SK-N-SH (cell line): ENCODE data around the gene MAN1B1. TPM values are rescaled to one million over a fixed set of nuclear protein-coding genes. Genes with fewer than 3 reads are reported as not detected.

ENCODE experiments used
- CTCF ChIA-PET: fragments of 300-600, 350-600 bp; formaldehyde crosslinking; extraction: SDS; loops from one replicate; lab custom pipeline; 2021; lab: Yijun Ruan, JAX
- POLR2A ChIA-PET: fragments of 350-600 bp; sonication (Branson Sonifier 250); formaldehyde crosslinking; extraction: SDS; loops from one replicate; lab custom pipeline; 2020; ENCODE audit warnings: antibody characterized with exemption, inconsistent platforms; lab: Yijun Ruan, JAX
- DNase-seq: peaks from one replicate; pipeline ENCODE4 v3.0.0; 2012
- H2AFZ ChIP-seq: fragments of 200-600 bp; sonication (generic); 2 replicates; pipeline ENCODE4 v1.8.1; 2016; ENCODE audit warnings: antibody characterized with exemption, mild to moderate bottlenecking, low read depth
- H3F3A ChIP-seq: fragments of 200-600 bp; sonication (generic); replicated peaks from 2 replicates; pipeline ENCODE3; 2016; ENCODE audit warnings: antibody characterized with exemption, mild to moderate bottlenecking; ENCODE audit not compliant: insufficient read depth
- H3K27ac ChIP-seq, 2 experiments: fragments of 200-500 bp in 1 of 2; fragments of 200-600 bp in 1 of 2; sonication (Bioruptor generic) in 1 of 2; sonication (generic), shearing (Covaris generic) in 1 of 2; 2 replicates each; pipeline versions ENCODE4 v1.5.1 to v1.6.1; 2014 to 2016; ENCODE audit warnings: low read depth in 2 of 2, inconsistent platforms in 1 of 2, low read length in 1 of 2, mild to moderate bottlenecking in 1 of 2, mixed read lengths in 1 of 2
- H3K27me3 ChIP-seq: fragments of 200-600 bp; sonication (generic), shearing (Covaris generic); 2 replicates; pipeline ENCODE4 v1.6.1; 2016; ENCODE audit warnings: mixed run types; ENCODE audit not compliant: insufficient read depth
- H3K36me3 ChIP-seq, 2 experiments: fragments of 200-500 bp in 1 of 2; fragments of 200-600 bp in 1 of 2; sonication (Bioruptor generic) in 1 of 2; sonication (generic) in 1 of 2; replicated peaks in 1 of 2; 2 replicates each; pipeline versions ENCODE3 to v1.5.1; 2014 to 2016; ENCODE audit warnings: low read length in 1 of 2, mild to moderate bottlenecking in 1 of 2; ENCODE audit not compliant: insufficient read depth in 2 of 2, control insufficient read depth in 1 of 2
- H3K4me1 ChIP-seq, 2 experiments: fragments of 200-500 bp in 1 of 2; fragments of 200-600 bp in 1 of 2; sonication (Bioruptor generic) in 1 of 2; sonication (generic), shearing (Covaris generic) in 1 of 2; 2 replicates each; pipeline versions ENCODE4 v1.5.1 to v1.6.1; 2014 to 2016; ENCODE audit warnings: low read depth in 1 of 2, low read length in 1 of 2, mixed run types in 1 of 2; ENCODE audit not compliant: insufficient read depth in 2 of 2, control insufficient read depth in 1 of 2
- H3K4me2 ChIP-seq: fragments of 200-600 bp; sonication (generic), shearing (Covaris generic); 2 replicates; pipeline ENCODE4 v1.6.1; 2017; ENCODE audit warnings: mixed run types
- H3K4me3 ChIP-seq, 2 experiments: fragments of 200-500 bp in 1 of 2; fragments of 200-600 bp in 1 of 2; sonication (Bioruptor generic) in 1 of 2; sonication (generic), shearing (Covaris generic) in 1 of 2; 2 replicates each; pipeline versions ENCODE4 v1.5.1 to v1.8.1; 2014 to 2016; ENCODE audit warnings: low read depth in 2 of 2, inconsistent platforms in 1 of 2, low read length in 1 of 2, mild to moderate bottlenecking in 1 of 2, mixed read lengths in 1 of 2, moderate library complexity in 1 of 2
- H3K79me2 ChIP-seq: fragments of 200-600 bp; sonication (generic); 2 replicates; pipeline ENCODE4 v1.8.1; 2017; ENCODE audit warnings: mild to moderate bottlenecking; ENCODE audit not compliant: insufficient read depth
- H3K9ac ChIP-seq: fragments of 200-600 bp; sonication (generic); 2 replicates; pipeline ENCODE4 v1.6.1; 2017; ENCODE audit warnings: mixed run types
- H3K9me2 ChIP-seq: fragments of 200-600 bp; sonication (generic); 2 replicates; pipeline ENCODE4 v1.6.1; 2017; ENCODE audit warnings: mixed run types
- H3K9me3 ChIP-seq: fragments of 200-600 bp; sonication (generic); 2 replicates; pipeline ENCODE4 v1.6.1; 2017; ENCODE audit warnings: mixed run types, mild to moderate bottlenecking, moderate library complexity
- H4K20me1 ChIP-seq: fragments of 200-600 bp; sonication (generic); 2 replicates; pipeline ENCODE4 v1.6.1; 2017; ENCODE audit warnings: mild to moderate bottlenecking, mixed run types; ENCODE audit not compliant: insufficient read depth
- CHD2 ChIP-seq: fragments of 150-350 bp; IDR thresholded peaks from 2 replicates; pipeline ENCODE4 v1.6.1; 2018; ENCODE audit warnings: low read length; ENCODE audit not compliant: partially characterized antibody
- EP300 ChIP-seq, 2 experiments: IDR thresholded peaks; 2 replicates each; pipeline versions ENCODE4 v1.4.0 to v1.6.1; 2012; ENCODE audit warnings: borderline replicate concordance in 1 of 2, low read depth in 1 of 2, low read length in 1 of 2
- EZH2phosphoT487 ChIP-seq: fragments of 200-600 bp; sonication (generic); IDR thresholded peaks from 2 replicates; pipeline ENCODE4 v1.6.1; 2017; ENCODE audit warnings: low read depth, mixed run types, mild to moderate bottlenecking, antibody characterized with exemption, moderate library complexity, borderline replicate concordance
- FOXM1 ChIP-seq: IDR thresholded peaks from 2 replicates; pipeline ENCODE4 v1.4.0; 2012; ENCODE audit warnings: low read depth, mild to moderate bottlenecking
- GATA2 ChIP-seq: sonication (generic); formaldehyde crosslinking; IDR thresholded peaks from 2 replicates; pipeline ENCODE4 v1.5.0; 2020; ENCODE audit warnings: mild to moderate bottlenecking, missing genetic modification reagents
- MXI1 ChIP-seq: IDR thresholded peaks from 2 replicates; pipeline ENCODE4 v1.6.1; 2012; ENCODE audit warnings: mild to moderate bottlenecking, low read depth, low read length, improper control_type of control experiment
- RAD21 ChIP-seq: IDR thresholded peaks from 2 replicates; pipeline ENCODE4 v1.6.1; 2012; ENCODE audit warnings: mild to moderate bottlenecking, low read length
- RXRA ChIP-seq: IDR thresholded peaks from 2 replicates; pipeline ENCODE4 v1.4.0; 2012; ENCODE audit warnings: low read depth, mild to moderate bottlenecking, borderline replicate concordance
- SMC3 ChIP-seq: IDR thresholded peaks from 2 replicates; pipeline ENCODE4 v1.6.1; 2012; ENCODE audit warnings: low read depth, low read length, improper control_type of control experiment
- TAF1 ChIP-seq: IDR thresholded peaks from 2 replicates; pipeline ENCODE4 v1.6.1; 2012; ENCODE audit warnings: low read depth, mild to moderate bottlenecking, low read length, moderate library complexity, borderline replicate concordance
- TCF12 ChIP-seq: IDR thresholded peaks from 2 replicates; pipeline ENCODE4 v1.4.0; 2012
- WGBS: methylation state at CpG from one replicate; pipeline ENCODE4 v1.1.6; 2017; ENCODE audit warnings: low lambda C conversion rate; 5-methylcytosine and 5-hydroxymethylcytosine counted together
- polyA plus RNA-seq, 3 experiments: library from polyadenylated mRNA; depleted of rRNA; stranded (reverse); fragments of >200 nt; gene quantifications; 2 replicates each; pipeline ENCODE4 v1.2.3, GENCODE V29; 2012
- TF ChIP-seq, protein P1 (sequence below): fragments of 150-350 bp; IDR thresholded peaks from 2 replicates; pipeline ENCODE4 v1.6.1; 2016; ENCODE audit warnings: mild to moderate bottlenecking, low read depth, low read length
- TF ChIP-seq, protein P2 (sequence below): IDR thresholded peaks from 2 replicates; pipeline ENCODE4 v1.4.0; 2012; ENCODE audit warnings: low read depth, borderline replicate concordance
- TF ChIP-seq, protein P3 (sequence below): IDR thresholded peaks from 2 replicates; pipeline ENCODE4; 2012
- TF ChIP-seq, protein P4 (sequence below): IDR thresholded peaks from 2 replicates; pipeline ENCODE4 v1.4.0; 2012; ENCODE audit warnings: low read depth, borderline replicate concordance

MAN1B1 gene
- polyA plus RNA-seq, 1 of the 3 experiments (the other 2 are of a cell fraction) = 57.8 TPM

DNA sequence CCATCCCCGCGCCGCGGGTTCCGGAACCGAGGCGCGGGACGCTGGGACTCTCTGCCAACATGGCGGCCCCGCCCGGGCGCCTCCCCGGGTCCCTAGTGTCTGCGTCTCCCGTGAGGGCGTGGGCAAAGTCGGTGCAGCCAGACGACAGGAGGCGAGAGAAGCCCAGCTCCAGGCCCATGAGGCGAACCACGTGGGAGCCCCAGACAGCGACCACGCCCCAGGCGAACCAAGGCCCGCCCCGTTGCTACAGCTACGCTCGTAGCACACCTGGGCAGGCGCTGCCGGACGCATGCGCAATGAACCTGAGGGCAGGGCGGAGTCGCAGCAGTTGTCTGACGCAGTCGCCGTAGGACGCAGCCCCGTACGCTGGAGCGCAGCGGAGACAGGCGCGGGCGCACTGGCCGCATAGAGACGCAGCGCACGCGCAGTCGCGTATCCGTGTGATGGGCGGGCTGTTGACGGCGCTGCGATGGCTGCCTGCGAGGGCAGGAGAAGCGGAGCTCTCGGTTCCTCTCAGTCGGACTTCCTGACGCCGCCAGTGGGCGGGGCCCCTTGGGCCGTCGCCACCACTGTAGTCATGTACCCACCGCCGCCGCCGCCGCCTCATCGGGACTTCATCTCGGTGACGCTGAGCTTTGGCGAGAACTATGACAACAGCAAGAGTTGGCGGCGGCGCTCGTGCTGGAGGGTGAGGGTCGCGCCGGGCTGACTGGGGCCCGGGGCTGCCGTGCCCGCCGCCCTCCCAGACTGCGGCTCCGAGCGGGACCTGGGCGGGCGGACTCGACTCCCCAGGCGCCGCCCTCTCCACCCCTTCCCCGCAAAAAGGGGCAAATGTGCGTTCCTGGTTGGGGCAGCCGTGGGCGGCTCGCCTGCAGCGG lies at the start of gene MAN1B1 (continued):
- TF ChIP-seq, protein P1, sequence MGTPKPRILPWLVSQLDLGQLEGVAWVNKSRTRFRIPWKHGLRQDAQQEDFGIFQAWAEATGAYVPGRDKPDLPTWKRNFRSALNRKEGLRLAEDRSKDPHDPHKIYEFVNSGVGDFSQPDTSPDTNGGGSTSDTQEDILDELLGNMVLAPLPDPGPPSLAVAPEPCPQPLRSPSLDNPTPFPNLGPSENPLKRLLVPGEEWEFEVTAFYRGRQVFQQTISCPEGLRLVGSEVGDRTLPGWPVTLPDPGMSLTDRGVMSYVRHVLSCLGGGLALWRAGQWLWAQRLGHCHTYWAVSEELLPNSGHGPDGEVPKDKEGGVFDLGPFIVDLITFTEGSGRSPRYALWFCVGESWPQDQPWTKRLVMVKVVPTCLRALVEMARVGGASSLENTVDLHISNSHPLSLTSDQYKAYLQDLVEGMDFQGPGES = no peak
- peak; percentile 89 for TF ChIP-seq TAF1
- no peak for TF ChIP-seq EP300 (IDR thresholded peaks at IDR 0.05; ENCODE audit: borderline replicate concordance in 1 of 2, low read depth in 1 of 2, low read length in 1 of 2)
- no peak for TF ChIP-seq RAD21
- no peak for TF ChIP-seq GATA2 (CRISPR knock-in tag)
- no peak for TF ChIP-seq FOXM1
- TF ChIP-seq, protein P2, sequence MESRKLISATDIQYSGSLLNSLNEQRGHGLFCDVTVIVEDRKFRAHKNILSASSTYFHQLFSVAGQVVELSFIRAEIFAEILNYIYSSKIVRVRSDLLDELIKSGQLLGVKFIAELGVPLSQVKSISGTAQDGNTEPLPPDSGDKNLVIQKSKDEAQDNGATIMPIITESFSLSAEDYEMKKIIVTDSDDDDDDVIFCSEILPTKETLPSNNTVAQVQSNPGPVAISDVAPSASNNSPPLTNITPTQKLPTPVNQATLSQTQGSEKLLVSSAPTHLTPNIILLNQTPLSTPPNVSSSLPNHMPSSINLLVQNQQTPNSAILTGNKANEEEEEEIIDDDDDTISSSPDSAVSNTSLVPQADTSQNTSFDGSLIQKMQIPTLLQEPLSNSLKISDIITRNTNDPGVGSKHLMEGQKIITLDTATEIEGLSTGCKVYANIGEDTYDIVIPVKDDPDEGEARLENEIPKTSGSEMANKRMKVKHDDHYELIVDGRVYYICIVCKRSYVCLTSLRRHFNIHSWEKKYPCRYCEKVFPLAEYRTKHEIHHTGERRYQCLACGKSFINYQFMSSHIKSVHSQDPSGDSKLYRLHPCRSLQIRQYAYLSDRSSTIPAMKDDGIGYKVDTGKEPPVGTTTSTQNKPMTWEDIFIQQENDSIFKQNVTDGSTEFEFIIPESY = no peak
- TF ChIP-seq EZH2phosphoT487 = no peak
- TF ChIP-seq MXI1 = peak; percentile 100
- TF ChIP-seq CHD2 = no peak

DNA sequence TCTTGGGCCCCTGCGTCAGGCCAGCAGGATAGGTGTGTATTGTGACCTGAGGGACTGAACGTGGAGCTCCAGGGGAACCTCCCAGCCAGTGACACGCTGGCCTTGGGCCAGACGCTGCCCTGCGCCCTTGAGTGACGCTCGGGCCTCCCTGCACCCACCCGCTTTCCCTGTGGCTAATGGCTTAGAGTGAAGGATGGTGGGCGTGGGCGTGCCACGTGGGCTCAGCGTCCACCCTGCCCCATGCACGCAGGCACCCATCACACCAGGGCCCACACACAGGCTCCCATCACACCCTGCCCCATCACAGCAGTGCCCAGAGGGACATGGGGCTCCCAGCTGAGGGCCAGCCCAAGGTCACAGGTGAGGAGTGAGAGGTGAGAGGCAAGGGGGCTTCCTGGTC lies 49.8 kb upstream of the MAN1B1 start:
- H4K20me1 ChIP-seq = no peaks in the 10 kb centered on the region
- WGBS = 80% methylated on average over 2 of the region's 13 CpGs
- no peak for DNase-seq
- no peak overlapping the region for H3K4me3 ChIP-seq
- peaks cover 4% of the 10 kb centered on the region for H3F3A ChIP-seq
- H3K27ac ChIP-seq = no peak overlapping the region
- no peak overlapping the region for H3K9ac ChIP-seq
- POLR2A ChIA-PET = no interaction called here
- H3K36me3 ChIP-seq = peaks cover 0 to 19% of the 10 kb centered on the region in 2 experiments
- H3K4me1 ChIP-seq = peaks cover 0 to 19% of the 10 kb centered on the region in 2 experiments; a peak in 1 of 4 replicates
- TF ChIP-seq SMC3 = no peak
- no peak for TF ChIP-seq RAD21
- TF ChIP-seq EP300 (IDR thresholded peaks at IDR 0.05; ENCODE audit: borderline replicate concordance in 1 of 2, low read depth in 1 of 2, low read length in 1 of 2) = no peak
- TF ChIP-seq, protein P3, sequence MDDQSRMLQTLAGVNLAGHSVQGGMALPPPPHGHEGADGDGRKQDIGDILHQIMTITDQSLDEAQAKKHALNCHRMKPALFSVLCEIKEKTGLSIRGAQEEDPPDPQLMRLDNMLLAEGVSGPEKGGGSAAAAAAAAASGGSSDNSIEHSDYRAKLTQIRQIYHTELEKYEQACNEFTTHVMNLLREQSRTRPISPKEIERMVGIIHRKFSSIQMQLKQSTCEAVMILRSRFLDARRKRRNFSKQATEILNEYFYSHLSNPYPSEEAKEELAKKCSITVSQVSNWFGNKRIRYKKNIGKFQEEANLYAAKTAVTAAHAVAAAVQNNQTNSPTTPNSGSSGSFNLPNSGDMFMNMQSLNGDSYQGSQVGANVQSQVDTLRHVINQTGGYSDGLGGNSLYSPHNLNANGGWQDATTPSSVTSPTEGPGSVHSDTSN = no peak
- no peak for TF ChIP-seq RXRA
- TF ChIP-seq, protein P4, sequence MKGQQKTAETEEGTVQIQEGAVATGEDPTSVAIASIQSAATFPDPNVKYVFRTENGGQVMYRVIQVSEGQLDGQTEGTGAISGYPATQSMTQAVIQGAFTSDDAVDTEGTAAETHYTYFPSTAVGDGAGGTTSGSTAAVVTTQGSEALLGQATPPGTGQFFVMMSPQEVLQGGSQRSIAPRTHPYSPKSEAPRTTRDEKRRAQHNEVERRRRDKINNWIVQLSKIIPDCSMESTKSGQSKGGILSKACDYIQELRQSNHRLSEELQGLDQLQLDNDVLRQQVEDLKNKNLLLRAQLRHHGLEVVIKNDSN = no peak
- no peak for TF ChIP-seq TCF12
- TF ChIP-seq, protein P2 = no peak
- TF ChIP-seq CHD2 = no peak
- H3K27me3 ChIP-seq = no peaks in the 10 kb centered on the region
- no peaks in the 10 kb centered on the region for H3K9me3 ChIP-seq
- H3K4me2 ChIP-seq = no peak overlapping the region
- CTCF ChIA-PET = interaction anchor here (0.6 to 15.1 kb wide), 7 partner anchors 8 to 194 kb away, joined by 3 to 350 read pairs (median 53); partner anchors contain the start of genes AJM1, C8G, FBXW5 and LCN12
- H2AFZ ChIP-seq = no peak overlapping the region
- no peaks in the 10 kb centered on the region for H3K79me2 ChIP-seq
- H3K9me2 ChIP-seq = no peaks in the 10 kb centered on the region
